ENCODE measurements around the gene KRTAP4-16. TPM values are rescaled to one million over a fixed set of nuclear protein-coding genes. Genes with fewer than 3 reads are reported as not detected.
A peak's percentile ranks its signal among the peaks of the same experiment; 100 is the strongest.
"Not testable (repeated sequence)": the region's sequence is repeated elsewhere in the genome, so short reads cannot be mapped to it uniquely, and the experiment has no call there.

KRTAP4-16 gene
- total and polyA plus RNA-seq, 5 donors from 2014 or later = not detected

GRCh38 chr17:41103896-41104295 is 1.9 kb upstream of the KRTAP4-16 start:
- no peak overlapping the region for H3K27ac Mint-ChIP-seq
- H3K36me3 Mint-ChIP-seq = no peaks in the 10 kb centered on the region
- ATAC-seq (ENCODE audit: low read depth in 2 of 2) = no peak
- Histone ChIP-seq H3K4me3 (ENCODE audit: low read depth, low read length) (no peak overlapping the region), H3K4me1 (ENCODE audit: control insufficient read depth, insufficient read depth, low read length, poor library complexity, severe bottlenecking) (no peaks in the 10 kb centered on the region), H3K27me3 (ENCODE audit: control insufficient read depth, insufficient read depth, low read length) (peaks cover 4% of the 10 kb centered on the region), H3K36me3 (ENCODE audit: control insufficient read depth, insufficient read depth, low read length) (no peaks in the 10 kb centered on the region), H3K27ac (ENCODE audit: insufficient read depth, low read length, poor library complexity, severe bottlenecking) (no peak overlapping the region), H3K9me3 (ENCODE audit: control insufficient read depth in 2 of 2, low read length in 2 of 2) (no peaks in the 10 kb centered on the region)
- H3K27me3 Mint-ChIP-seq = peaks cover 18% of the 10 kb centered on the region
- no peak overlapping the region for H3K4me3 Mint-ChIP-seq
- H3K4me1 Mint-ChIP-seq = peaks cover 0 to 16% (median 2%) of the 10 kb centered on the region in 4 donors
- H3K9me3 Mint-ChIP-seq = peaks cover 0 to 5% (median 0%) of the 10 kb centered on the region in 7 donors
- no peak for DNase-seq

GRCh38 chr17:41099682-41100480 is 2.1 kb downstream of the KRTAP4-16 start:
- H3K27ac ChIP-seq (ENCODE audit: insufficient read depth, low read length, poor library complexity, severe bottlenecking); H3K4me1 Mint-ChIP-seq; H3K4me1 ChIP-seq (ENCODE audit: control insufficient read depth, insufficient read depth, low read length, poor library complexity, severe bottlenecking); H3K36me3 ChIP-seq (ENCODE audit: control insufficient read depth, insufficient read depth, low read length); H3K36me3 Mint-ChIP-seq; H3K27me3 ChIP-seq (ENCODE audit: control insufficient read depth, insufficient read depth, low read length); DNase-seq; H3K4me3 ChIP-seq (ENCODE audit: low read depth, low read length); H3K9me3 ChIP-seq (ENCODE audit: control insufficient read depth in 2 of 2, low read length in 2 of 2); H3K9me3 Mint-ChIP-seq; ATAC-seq (ENCODE audit: low read depth in 2 of 2); H3K27ac Mint-ChIP-seq: not testable (repeated sequence)
- H3K27me3 Mint-ChIP-seq = peaks cover 28% of the 10 kb centered on the region
- H3K4me3 Mint-ChIP-seq = peak overlapping the region in 1 of 4 donors; percentile 23

GRCh38 chr17:41098481-41098880 is 3.5 kb downstream of the KRTAP4-16 start:
- H3K36me3 Mint-ChIP-seq = no peaks in the 10 kb centered on the region
- ATAC-seq (ENCODE audit: low read depth in 2 of 2) (no peak), DNase-seq (no peak)
- H3K27me3 Mint-ChIP-seq = peaks cover 34% of the 10 kb centered on the region
- H3K4me3 Mint-ChIP-seq = no peak overlapping the region
- Histone ChIP-seq H3K36me3 (ENCODE audit: control insufficient read depth, insufficient read depth, low read length) (no peaks in the 10 kb centered on the region), H3K27ac (ENCODE audit: insufficient read depth, low read length, poor library complexity, severe bottlenecking) (no peak overlapping the region), H3K4me1 (ENCODE audit: control insufficient read depth, insufficient read depth, low read length, poor library complexity, severe bottlenecking) (no peaks in the 10 kb centered on the region), H3K27me3 (ENCODE audit: control insufficient read depth, insufficient read depth, low read length) (peaks cover 4% of the 10 kb centered on the region), H3K9me3 (ENCODE audit: control insufficient read depth in 2 of 2, low read length in 2 of 2) (no peaks in the 10 kb centered on the region), H3K4me3 (ENCODE audit: low read depth, low read length) (no peak overlapping the region)
- H3K9me3 Mint-ChIP-seq = peaks cover 0 to 3% (median 0%) of the 10 kb centered on the region in 7 donors
- peaks cover 0 to 9% (median 2%) of the 10 kb centered on the region in 4 donors for H3K4me1 Mint-ChIP-seq
- H3K27ac Mint-ChIP-seq = no peak overlapping the region

GRCh38 chr17:41098042-41098441 is 4.0 kb downstream of the KRTAP4-16 start, which contains the start of gene KRTAP4-8:
Gene KRTAP4-8, minus strand, starts transcription at chr17:41098142. Its CDS starts 58 bp downstream, at chr17:41098084.
- Mint-ChIP-seq H3K4me3 (no peak within 1 kb of the TSS), H3K36me3 (no peaks in the 10 kb centered on the region), H3K9me3 (peaks cover 0 to 3% (median 0%) of the 10 kb centered on the region in 7 donors), H3K27ac (no peak within 1 kb of the TSS), H3K4me1 (peaks cover 0 to 9% (median 2%) of the 10 kb centered on the region in 4 donors), H3K27me3 (peaks cover 34% of the 10 kb centered on the region)
- no peak for DNase-seq
- no peak within 1 kb of the TSS for H3K4me3 ChIP-seq (ENCODE audit: low read depth, low read length)
- H3K36me3 ChIP-seq (ENCODE audit: control insufficient read depth, insufficient read depth, low read length) = no peaks in the 10 kb centered on the region
- H3K9me3 ChIP-seq (ENCODE audit: control insufficient read depth in 2 of 2, low read length in 2 of 2) = no peaks in the 10 kb centered on the region
- H3K27me3 ChIP-seq (ENCODE audit: control insufficient read depth, insufficient read depth, low read length) = peaks cover 4% of the 10 kb centered on the region
- no peak for ATAC-seq (ENCODE audit: low read depth in 2 of 2)
- no peaks in the 10 kb centered on the region for H3K4me1 ChIP-seq (ENCODE audit: control insufficient read depth, insufficient read depth, low read length, poor library complexity, severe bottlenecking)
- H3K27ac ChIP-seq (ENCODE audit: insufficient read depth, low read length, poor library complexity, severe bottlenecking) = no peak within 1 kb of the TSS

- peaks cover 4% of the 10 kb centered on the region for H3K27me3 ChIP-seq (ENCODE audit: control insufficient read depth, insufficient read depth, low read length)
- no peaks in the 10 kb centered on the region for H3K36me3 ChIP-seq (ENCODE audit: control insufficient read depth, insufficient read depth, low read length)
- H3K9me3 Mint-ChIP-seq = peaks cover 0 to 3% (median 0%) of the 10 kb centered on the region in 7 donors
- no peak overlapping the region for H3K4me3 Mint-ChIP-seq
- ATAC-seq (ENCODE audit: low read depth in 2 of 2) (no peak), DNase-seq (no peak)
- H3K27ac ChIP-seq (ENCODE audit: insufficient read depth, low read length, poor library complexity, severe bottlenecking) = no peak overlapping the region
- H3K27ac Mint-ChIP-seq = no peak overlapping the region
- H3K9me3 ChIP-seq (ENCODE audit: control insufficient read depth in 2 of 2, low read length in 2 of 2) = no peaks in the 10 kb centered on the region
- H3K4me1 ChIP-seq (ENCODE audit: control insufficient read depth, insufficient read depth, low read length, poor library complexity, severe bottlenecking) = no peaks in the 10 kb centered on the region
- H3K27me3 Mint-ChIP-seq = peaks cover 34% of the 10 kb centered on the region
- H3K4me1 Mint-ChIP-seq = peaks cover 0 to 9% (median 2%) of the 10 kb centered on the region in 4 donors
- H3K4me3 ChIP-seq (ENCODE audit: low read depth, low read length) = no peak overlapping the region
- H3K36me3 Mint-ChIP-seq = no peaks in the 10 kb centered on the region
These were observed 6.0 kb downstream of the KRTAP4-16 start for GRCh38 chr17:41096055-41096454.

- not testable (repeated sequence) for H3K9me3 ChIP-seq (ENCODE audit: control insufficient read depth in 2 of 2, low read length in 2 of 2); H3K36me3 Mint-ChIP-seq; ATAC-seq (ENCODE audit: low read depth in 2 of 2); DNase-seq; H3K4me1 Mint-ChIP-seq; H3K4me3 ChIP-seq (ENCODE audit: low read depth, low read length); H3K9me3 Mint-ChIP-seq; H3K36me3 ChIP-seq (ENCODE audit: control insufficient read depth, insufficient read depth, low read length); H3K27me3 ChIP-seq (ENCODE audit: control insufficient read depth, insufficient read depth, low read length); H3K27ac Mint-ChIP-seq; H3K27ac ChIP-seq (ENCODE audit: insufficient read depth, low read length, poor library complexity, severe bottlenecking); H3K4me3 Mint-ChIP-seq; H3K4me1 ChIP-seq (ENCODE audit: control insufficient read depth, insufficient read depth, low read length, poor library complexity, severe bottlenecking)
- H3K27me3 Mint-ChIP-seq = peaks cover 19% of the 10 kb centered on the region
These were observed 13.2 kb downstream of the KRTAP4-16 start for GRCh38 chr17:41088760-41089352.

GRCh38 chr17:41084100-41084856 is 17.7 kb downstream of the KRTAP4-16 start, which contains the start of gene KRTAP4-7:
Gene KRTAP4-7, plus strand, starts transcription at chr17:41084150. Its CDS starts 57 bp downstream, at chr17:41084207.
- not testable (repeated sequence) for ATAC-seq (ENCODE audit: low read depth in 2 of 2); H3K27ac Mint-ChIP-seq

More at GRCh38 chr17:41084100-41084856, 17.7 kb downstream of the KRTAP4-16 start, which contains the start of gene KRTAP4-7:
- H3K4me3 ChIP-seq (ENCODE audit: low read depth, low read length); H3K9me3 ChIP-seq (ENCODE audit: control insufficient read depth in 2 of 2, low read length in 2 of 2); H3K4me1 ChIP-seq (ENCODE audit: control insufficient read depth, insufficient read depth, low read length, poor library complexity, severe bottlenecking); H3K36me3 ChIP-seq (ENCODE audit: control insufficient read depth, insufficient read depth, low read length); H3K27me3 ChIP-seq (ENCODE audit: control insufficient read depth, insufficient read depth, low read length); H3K27ac ChIP-seq (ENCODE audit: insufficient read depth, low read length, poor library complexity, severe bottlenecking); H3K9me3 Mint-ChIP-seq; DNase-seq; H3K36me3 Mint-ChIP-seq; H3K4me1 Mint-ChIP-seq: not testable (repeated sequence)
- H3K27me3 Mint-ChIP-seq = peaks cover 28% of the 10 kb centered on the region
- peak within 1 kb of the TSS in 1 of 4 donors; percentile 38 for H3K4me3 Mint-ChIP-seq
